Upper lobe of left lung (tissue), 6 donors: ENCODE results near the gene USP34. TPM values are rescaled to one million over a fixed set of nuclear protein-coding genes. Genes with fewer than 3 reads are reported as not detected.

Experiments used
- ATAC-seq, 2 donors: fragments of 200-7000 bp; cut with Tn5 transposase; one replicate each; pipeline ENCODE4 v1.9.1; 2022; ENCODE audit warnings: mild to moderate bottlenecking in 2 of 2, moderate library complexity in 2 of 2; ENCODE audit not compliant: low FRiP score in 2 of 2
- DNase-seq, 2 donors: peaks; one replicate each; pipeline ENCODE4 v3.0.0-alpha.2; 2019 to 2020
- H3K27ac ChIP-seq, 4 donors: fragments of 200-600 bp; sonication (generic); one replicate each; pipeline ENCODE4 v1.5.1; 2016 to 2019
- H3K27me3 ChIP-seq, 4 donors: fragments of 200-600 bp; sonication (generic); one replicate each; pipeline ENCODE4 v1.5.1; 2017 to 2019
- H3K36me3 ChIP-seq, 4 donors: fragments of 200-600 bp; sonication (generic); one replicate each; pipeline ENCODE4 v1.5.1; 2016 to 2019
- H3K4me1 ChIP-seq, 4 donors: fragments of 200-600 bp; sonication (generic); one replicate each; pipeline ENCODE4 v1.5.1; 2018 to 2019
- H3K4me3 ChIP-seq, 4 donors: fragments of 200-600 bp; sonication (generic); one replicate each; pipeline ENCODE4 v1.5.1; 2017 to 2019; ENCODE audit warnings: mild to moderate bottlenecking in 2 of 4, moderate library complexity in 1 of 4
- H3K9me3 ChIP-seq, 4 donors: fragments of 200-600 bp; sonication (generic); one replicate each; pipeline ENCODE4 v1.5.1; 2018 to 2019
- EP300 ChIP-seq, 4 donors: sonication (generic); formaldehyde crosslinking; IDR thresholded peaks; one replicate each; pipeline ENCODE4 v1.5.1; 2017; ENCODE audit warnings: antibody characterized with exemption in 4 of 4, control low read depth in 2 of 4
- POLR2A ChIP-seq, 4 donors: fragments of 450-650 bp; IDR thresholded peaks; one replicate each; pipeline ENCODE4 v1.5.1; 2016 to 2017; ENCODE audit warnings: antibody characterized with exemption in 4 of 4, mild to moderate bottlenecking in 2 of 4
- POLR2AphosphoS5 ChIP-seq, 2 donors: sonication (generic); formaldehyde crosslinking; IDR thresholded peaks; one replicate each; pipeline ENCODE4 v1.5.1; 2017; ENCODE audit warnings: antibody characterized with exemption in 2 of 2
- WGBS, 2 donors: methylation state at CpG; one replicate each; pipeline ENCODE4 v1.1.5; 2017 to 2018; 5-methylcytosine and 5-hydroxymethylcytosine counted together
- total RNA-seq, 6 donors: library from RNA; depleted of rRNA in 4 of 6; stranded (reverse); fragments of >200 nt in 4 of 6; gene quantifications; one replicate each; pipeline versions ENCODE4 v1.1.0 to v1.2.1, GENCODE V29; 2016 to 2021
- TF ChIP-seq, protein P1 (sequence below), 6 experiments: fragments of 450-650 bp in 4 of 6; fragments of 200-600 bp in 2 of 6; sonication (generic) in 2 of 6; IDR thresholded peaks; one replicate each; pipeline ENCODE4 v1.5.1; 2016 to 2019; ENCODE audit warnings: antibody characterized with exemption in 6 of 6
- donor health status: DM: no; HTN: no; CAD: no; lungs with moderate emphysema.
- donor health status: DM: no; HTN: yes; CAD: no; lungs with severe emphysema.

Gene USP34
- total RNA-seq, 6 donors from 2014 or later: 73.8 to 223 (median 114) TPM

DNA sequence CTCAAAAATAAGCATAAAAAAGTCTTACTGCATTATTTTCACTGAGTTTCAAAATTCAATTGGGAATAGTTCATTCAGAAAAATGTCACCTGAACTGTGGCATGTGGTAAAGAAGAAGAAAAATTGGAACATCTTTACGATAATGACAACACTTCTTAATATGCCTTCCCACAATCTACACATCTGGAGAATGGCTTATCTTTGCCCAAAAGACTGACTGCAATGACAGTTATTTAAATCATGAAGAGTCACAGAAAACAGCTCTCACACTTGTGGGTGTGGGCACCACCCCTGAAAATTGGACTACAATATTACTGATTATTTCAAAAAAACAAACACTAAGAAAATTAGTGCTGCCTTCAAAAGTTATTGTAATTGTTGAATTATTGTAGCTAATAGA, 152.3 kb downstream of the USP34 start:
- TF ChIP-seq, protein P1, sequence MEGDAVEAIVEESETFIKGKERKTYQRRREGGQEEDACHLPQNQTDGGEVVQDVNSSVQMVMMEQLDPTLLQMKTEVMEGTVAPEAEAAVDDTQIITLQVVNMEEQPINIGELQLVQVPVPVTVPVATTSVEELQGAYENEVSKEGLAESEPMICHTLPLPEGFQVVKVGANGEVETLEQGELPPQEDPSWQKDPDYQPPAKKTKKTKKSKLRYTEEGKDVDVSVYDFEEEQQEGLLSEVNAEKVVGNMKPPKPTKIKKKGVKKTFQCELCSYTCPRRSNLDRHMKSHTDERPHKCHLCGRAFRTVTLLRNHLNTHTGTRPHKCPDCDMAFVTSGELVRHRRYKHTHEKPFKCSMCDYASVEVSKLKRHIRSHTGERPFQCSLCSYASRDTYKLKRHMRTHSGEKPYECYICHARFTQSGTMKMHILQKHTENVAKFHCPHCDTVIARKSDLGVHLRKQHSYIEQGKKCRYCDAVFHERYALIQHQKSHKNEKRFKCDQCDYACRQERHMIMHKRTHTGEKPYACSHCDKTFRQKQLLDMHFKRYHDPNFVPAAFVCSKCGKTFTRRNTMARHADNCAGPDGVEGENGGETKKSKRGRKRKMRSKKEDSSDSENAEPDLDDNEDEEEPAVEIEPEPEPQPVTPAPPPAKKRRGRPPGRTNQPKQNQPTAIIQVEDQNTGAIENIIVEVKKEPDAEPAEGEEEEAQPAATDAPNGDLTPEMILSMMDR (IDR thresholded peaks at IDR 0.05): no peak
- no peak for TF ChIP-seq POLR2A (IDR thresholded peaks at IDR 0.05)
- TF ChIP-seq EP300 (IDR thresholded peaks at IDR 0.05): no peak
- TF ChIP-seq POLR2AphosphoS5 (IDR thresholded peaks at IDR 0.05): no peak
- ATAC-seq (no peak), DNase-seq (no peak)
- Histone ChIP-seq H3K27me3 (no peaks in the 10 kb centered on the region), H3K4me1 (no peaks in the 10 kb centered on the region), H3K9me3 (no peaks in the 10 kb centered on the region), H3K27ac (no peak overlapping the region), H3K4me3 (no peak overlapping the region), H3K36me3 (peaks cover 3 to 74% (median 16%) of the 10 kb centered on the region in 4 donors)
- WGBS, 2 donors: 97% methylated on average over 1 of the region's 1 CpG

DNA sequence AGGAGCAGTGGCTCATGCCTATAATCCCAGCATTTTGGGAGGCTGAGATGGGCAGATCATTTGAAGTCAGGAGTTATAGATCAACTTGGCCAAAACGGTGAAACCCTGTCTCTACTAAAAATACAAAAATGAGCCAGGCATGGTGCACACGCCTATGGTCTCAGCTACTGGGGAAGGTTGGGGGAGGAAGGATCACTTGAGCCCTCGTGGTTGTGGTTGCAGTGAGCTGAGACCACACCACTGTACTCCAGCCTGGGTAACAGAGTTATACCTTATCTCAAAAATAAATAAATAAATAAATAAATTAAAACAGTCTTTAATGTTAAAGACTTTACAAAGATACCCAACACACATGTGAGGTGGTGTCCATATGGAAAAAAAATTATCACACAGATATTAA, 174.9 kb downstream of the USP34 start:
- Histone ChIP-seq H3K27me3 (no peaks in the 10 kb centered on the region), H3K36me3 (peaks cover 16 to 79% (median 35%) of the 10 kb centered on the region in 4 donors), H3K4me3 (no peak overlapping the region), H3K4me1 (no peaks in the 10 kb centered on the region), H3K27ac (no peak overlapping the region), H3K9me3 (no peaks in the 10 kb centered on the region)
- DNase-seq: no peak
- TF ChIP-seq EP300 (IDR thresholded peaks at IDR 0.05) (no peak), POLR2AphosphoS5 (IDR thresholded peaks at IDR 0.05) (no peak), POLR2A (IDR thresholded peaks at IDR 0.05) (no peak)
- TF ChIP-seq, protein P1 (IDR thresholded peaks at IDR 0.05): no peak
- WGBS, 2 donors: 86 to 88% methylated on average over 3 of the region's 3 CpGs
- no peak for ATAC-seq

DNA sequence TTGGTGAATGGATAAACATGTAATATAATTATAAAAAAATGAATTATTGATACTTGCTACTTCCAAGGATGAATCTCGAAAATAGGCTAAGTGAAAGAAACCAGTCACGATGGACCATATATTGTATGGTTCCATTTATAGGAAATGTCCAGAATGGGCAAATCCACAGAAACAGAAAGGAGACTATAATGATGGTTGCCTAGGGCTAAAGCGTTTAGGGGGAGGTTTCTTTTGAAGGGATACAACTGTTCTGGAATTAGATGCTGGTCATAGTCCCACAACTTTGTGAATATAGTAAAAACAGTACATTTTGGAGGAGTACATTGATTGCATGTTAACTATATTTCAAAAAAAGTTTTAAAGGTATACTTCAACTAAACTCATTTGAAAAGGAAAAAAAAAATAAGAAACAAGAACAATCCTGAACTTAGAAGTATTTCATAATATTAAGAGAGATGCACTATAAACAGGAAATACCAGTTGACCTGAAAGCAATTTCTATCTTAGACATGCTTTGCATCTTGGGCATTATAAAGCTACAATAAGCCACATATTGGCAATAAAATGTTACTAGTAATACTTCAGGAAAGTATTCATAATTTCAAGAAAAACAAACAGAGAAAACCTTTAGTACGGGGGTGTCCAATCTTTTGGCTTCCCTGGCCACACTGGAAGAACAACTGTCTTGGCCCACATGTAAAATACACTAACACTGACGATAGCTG, 178.9 kb downstream of the USP34 start:
- H3K9me3 ChIP-seq: no peaks in the 10 kb centered on the region
- 88 to 89% methylated on average over 5 of the region's 5 CpGs for WGBS, 2 donors
- H3K27ac ChIP-seq: no peak overlapping the region
- H3K36me3 ChIP-seq: peaks cover 9 to 69% (median 28%) of the 10 kb centered on the region in 4 donors
- no peaks in the 10 kb centered on the region for H3K4me1 ChIP-seq
- TF ChIP-seq POLR2A (IDR thresholded peaks at IDR 0.05) (no peak), POLR2AphosphoS5 (IDR thresholded peaks at IDR 0.05) (no peak)
- H3K27me3 ChIP-seq: no peaks in the 10 kb centered on the region
- DNase-seq: no peak
- no peak for ATAC-seq
- no peak overlapping the region for H3K4me3 ChIP-seq

DNA sequence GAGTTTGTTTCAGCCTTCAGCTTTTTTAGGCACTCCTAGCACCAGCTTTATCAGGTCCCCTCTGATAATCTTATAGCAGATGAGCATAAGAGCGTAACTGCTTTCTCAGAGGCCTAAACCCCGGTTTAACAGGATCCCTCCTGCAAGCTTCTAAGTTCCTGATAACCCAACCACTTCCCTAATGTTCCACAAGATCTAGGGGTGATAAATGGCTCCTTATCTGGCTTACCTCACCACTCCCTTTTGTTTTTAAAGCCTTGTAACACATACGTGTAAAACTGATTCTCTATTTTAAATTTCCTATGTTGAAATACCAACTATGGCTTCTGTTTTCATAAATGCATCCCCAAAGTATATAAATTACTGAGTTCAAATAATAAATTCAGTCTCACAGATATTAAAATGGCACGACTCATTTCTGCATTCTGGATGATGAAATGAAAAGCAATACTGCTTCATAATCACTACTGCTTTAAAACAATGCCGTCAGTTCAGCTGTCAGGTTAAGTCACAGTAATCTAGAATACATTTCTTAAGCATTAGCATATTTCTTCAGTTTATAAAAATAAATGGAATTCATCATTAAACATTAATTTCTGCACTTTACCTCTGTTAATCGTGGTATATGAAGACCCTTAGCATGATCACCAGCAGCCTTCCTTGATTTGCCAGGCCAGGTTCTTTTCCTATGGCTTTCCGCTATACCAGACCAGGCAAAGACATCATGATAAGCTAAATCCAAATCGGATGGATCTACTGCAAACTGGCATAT, 182.6 kb downstream of the USP34 start:
- Histone ChIP-seq H3K27ac (no peak overlapping the region), H3K4me3 (no peak overlapping the region), H3K4me1 (no peaks in the 10 kb centered on the region), H3K27me3 (no peaks in the 10 kb centered on the region), H3K9me3 (no peaks in the 10 kb centered on the region), H3K36me3 (peaks cover 0 to 53% (median 9%) of the 10 kb centered on the region in 4 donors)
- DNase-seq (no peak), ATAC-seq (no peak)
- WGBS, 2 donors: 80 to 82% methylated on average over 8 of the region's 8 CpGs
- TF ChIP-seq POLR2AphosphoS5 (IDR thresholded peaks at IDR 0.05): no peak
- TF ChIP-seq, protein P1 (IDR thresholded peaks at IDR 0.05): no peak
- TF ChIP-seq EP300 (IDR thresholded peaks at IDR 0.05): no peak
- TF ChIP-seq POLR2A (IDR thresholded peaks at IDR 0.05): no peak

DNA sequence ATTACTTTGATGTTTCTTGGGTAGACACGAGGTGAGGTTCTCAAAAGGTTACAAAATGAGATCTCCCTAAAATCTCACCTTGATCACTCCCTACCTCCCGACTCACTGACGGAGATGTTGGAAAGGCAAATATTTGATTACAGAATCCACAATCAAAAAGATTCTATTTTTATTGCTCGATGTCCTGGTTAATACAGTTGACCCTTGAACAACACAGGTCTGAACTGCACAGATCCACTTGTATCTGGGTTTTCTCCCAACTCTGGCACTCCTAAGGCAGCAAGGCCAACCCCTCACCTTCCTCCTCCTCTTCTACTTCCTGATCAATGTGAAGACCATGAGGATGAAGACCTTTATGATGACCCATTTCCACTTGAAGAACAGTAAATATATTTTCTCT, 183.6 kb downstream of the USP34 start:
- DNase-seq (no peak), ATAC-seq (no peak)
- no peak overlapping the region for H3K4me3 ChIP-seq
- TF ChIP-seq EP300 (IDR thresholded peaks at IDR 0.05) (no peak), POLR2AphosphoS5 (IDR thresholded peaks at IDR 0.05) (no peak), POLR2A (IDR thresholded peaks at IDR 0.05) (no peak)
- TF ChIP-seq, protein P1 (IDR thresholded peaks at IDR 0.05): no peak
- H3K4me1 ChIP-seq: no peaks in the 10 kb centered on the region
- 96 to 97% methylated on average over 4 of the region's 4 CpGs for WGBS, 2 donors
- peaks cover 0 to 54% (median 15%) of the 10 kb centered on the region in 4 donors for H3K36me3 ChIP-seq
- no peak overlapping the region for H3K27ac ChIP-seq
- no peaks in the 10 kb centered on the region for H3K9me3 ChIP-seq
- no peaks in the 10 kb centered on the region for H3K27me3 ChIP-seq
